Activated T-cell treated with anti-CD3 and anti-CD28 coated beads for 1 hour (primary cell): ENCODE data around the gene GPR37L1.
"Not testable (repeated sequence)": the region's sequence is repeated elsewhere in the genome, so short reads cannot be mapped to it uniquely, and the experiment has no call there.

ENCODE experiments used
- DNase-seq: peaks from one replicate; pipeline ENCODE4 v3.0.0-alpha.2; 2020; ENCODE audit warnings: low read depth

Gene GPR37L1

GRCh38 chr1:202134645-202135172 lies 12.0 kb downstream of the GPR37L1 start:
- DNase-seq: no peak

DNA sequence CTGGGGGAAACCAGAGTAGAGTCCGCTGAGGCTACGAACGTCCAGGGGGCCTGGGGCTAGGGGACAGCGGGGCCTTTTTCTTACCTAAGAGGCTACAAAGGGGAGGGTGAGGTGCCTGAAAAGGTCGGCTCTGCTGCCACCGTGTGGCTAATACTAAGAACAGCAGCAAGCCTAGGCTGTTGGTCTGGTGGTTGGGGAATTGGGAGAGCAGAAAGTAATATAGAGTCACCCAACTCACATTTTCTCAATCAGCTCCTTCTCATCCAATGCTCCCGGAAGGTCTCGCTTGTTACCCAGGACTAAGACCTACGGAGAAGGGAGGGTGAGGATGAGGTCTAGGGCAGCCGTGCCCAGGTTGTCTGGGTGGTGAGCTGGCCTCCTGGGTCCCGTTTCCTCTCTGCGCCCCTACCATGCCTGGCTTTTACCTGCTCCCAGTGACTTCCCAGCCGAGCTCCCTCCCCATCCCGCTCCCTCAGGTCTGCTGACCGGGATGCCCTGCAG lies 12.6 kb downstream of the GPR37L1 start:
- peak; percentile 35 for DNase-seq

- no peak for DNase-seq
Observed at GRCh38 chr1:202140833-202141232, 18.1 kb downstream of the GPR37L1 start.

GRCh38 chr1:202141468-202141867 lies 18.8 kb downstream of the GPR37L1 start:
- not testable (repeated sequence) for DNase-seq

GRCh38 chr1:202143011-202143767 lies 20.5 kb downstream of the GPR37L1 start:
- no peak for DNase-seq

- no peak for DNase-seq
Observed at GRCh38 chr1:202143768-202144401, 21.2 kb downstream of the GPR37L1 start.

- DNase-seq: peak; percentile 57
Observed at GRCh38 chr1:202144402-202145067, 21.8 kb downstream of the GPR37L1 start, which contains the start of gene ARL8A. Gene ARL8A, minus strand, starts transcription at chr1:202144737. Its CDS starts 165 bp downstream, at chr1:202144572.

GRCh38 chr1:202145068-202145743 lies 22.5 kb downstream of the GPR37L1 start:
- DNase-seq: no peak

DNA sequence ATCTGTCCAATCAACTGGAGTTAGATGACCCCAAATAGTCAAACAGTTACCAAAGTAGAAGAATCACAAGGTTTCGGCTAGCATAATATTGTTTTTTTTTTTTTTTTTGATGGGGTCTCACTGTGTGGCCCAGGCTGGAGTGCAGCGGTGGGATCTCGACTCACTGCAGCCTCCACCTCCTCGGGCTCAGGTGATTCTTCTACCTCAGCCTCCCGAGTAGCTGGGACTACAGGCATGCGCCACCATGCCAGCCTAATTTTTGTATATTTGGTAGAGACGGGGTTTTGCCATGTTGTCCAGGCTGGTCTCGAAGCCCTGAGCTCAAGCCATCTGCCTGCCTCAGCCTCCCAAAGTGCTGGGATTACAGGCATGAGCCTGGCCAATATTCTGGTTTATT lies 23.0 kb downstream of the GPR37L1 start:
- not testable (repeated sequence) for DNase-seq

- no peak for DNase-seq
Observed at GRCh38 chr1:202146279-202146678, 23.6 kb downstream of the GPR37L1 start.

- DNase-seq: no peak
Observed at GRCh38 chr1:202146993-202147392, 24.3 kb downstream of the GPR37L1 start.

DNA sequence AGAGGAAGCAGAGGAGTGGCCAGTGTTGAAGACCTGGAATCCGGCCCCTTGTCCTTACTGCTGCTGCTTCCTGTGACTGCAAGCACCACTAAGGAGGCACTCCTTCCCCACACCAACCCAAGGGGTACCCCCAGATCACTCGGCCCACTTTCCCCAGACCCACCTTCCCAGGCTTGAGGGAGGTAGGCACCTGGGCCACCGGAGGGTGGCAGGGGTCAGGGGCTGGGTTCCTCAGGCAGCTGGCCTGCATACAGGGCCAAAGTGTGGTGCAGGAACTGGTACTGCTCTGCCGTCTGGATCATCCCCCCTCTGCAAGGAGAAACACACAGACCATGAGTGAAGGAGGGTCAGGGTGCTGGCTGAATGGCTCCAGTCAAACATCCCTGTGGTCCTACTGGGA lies 25.7 kb downstream of the GPR37L1 start:
- no peak for DNase-seq

DNA sequence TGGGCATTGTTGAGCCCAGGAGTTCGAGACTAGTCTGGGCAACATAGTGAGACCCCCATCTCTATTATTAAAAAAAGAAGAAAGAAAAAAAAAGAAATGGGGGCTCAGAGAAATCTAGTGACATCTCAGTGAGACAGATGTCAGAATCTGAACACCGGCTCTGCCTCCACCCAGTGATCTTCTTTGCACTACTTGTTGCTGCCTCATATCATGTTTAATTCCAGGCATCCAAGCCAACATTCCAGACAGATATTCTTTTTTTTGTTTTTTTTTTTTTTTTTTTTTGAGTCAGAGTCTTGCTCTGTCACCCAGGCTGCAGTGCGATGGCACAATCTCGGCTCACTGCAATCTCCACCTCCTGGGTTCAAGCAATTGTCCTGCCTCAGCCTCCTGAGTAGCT lies 26.8 kb downstream of the GPR37L1 start:
- no peak for DNase-seq

GRCh38 chr1:202150187-202150586 lies 27.5 kb downstream of the GPR37L1 start:
- DNase-seq: no peak

- no peak for DNase-seq
Observed at GRCh38 chr1:202150602-202151001, 27.9 kb downstream of the GPR37L1 start.

- DNase-seq: no peak
Observed at GRCh38 chr1:202151045-202151444, 28.3 kb downstream of the GPR37L1 start.

DNA sequence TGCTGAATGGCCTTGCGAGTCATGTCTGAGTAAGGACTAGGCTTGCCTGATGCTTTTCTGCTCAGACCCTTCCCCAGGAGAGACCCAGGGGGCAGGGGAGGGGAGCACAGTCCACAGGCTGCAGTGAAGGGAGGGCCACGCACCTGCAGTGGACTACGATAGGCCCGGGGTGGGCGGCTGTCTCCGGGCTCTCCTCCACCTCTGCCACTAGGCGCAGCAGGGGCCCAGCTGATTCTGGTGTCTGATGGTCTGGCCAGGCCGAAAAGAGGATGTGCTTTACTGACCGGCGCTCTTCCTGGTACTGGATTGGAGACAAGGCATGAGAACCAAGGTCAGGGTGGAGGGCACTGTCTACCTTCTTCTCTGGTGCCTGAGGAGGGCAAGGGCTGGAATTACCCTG lies 29.7 kb downstream of the GPR37L1 start:
- no peak for DNase-seq

- no peak for DNase-seq
Observed at GRCh38 chr1:202153284-202153683, 30.6 kb downstream of the GPR37L1 start.

- no peak for DNase-seq
Observed at GRCh38 chr1:202154148-202154765, 31.5 kb downstream of the GPR37L1 start.

- no peak for DNase-seq
Observed at GRCh38 chr1:202154766-202155477, 32.2 kb downstream of the GPR37L1 start.

DNA sequence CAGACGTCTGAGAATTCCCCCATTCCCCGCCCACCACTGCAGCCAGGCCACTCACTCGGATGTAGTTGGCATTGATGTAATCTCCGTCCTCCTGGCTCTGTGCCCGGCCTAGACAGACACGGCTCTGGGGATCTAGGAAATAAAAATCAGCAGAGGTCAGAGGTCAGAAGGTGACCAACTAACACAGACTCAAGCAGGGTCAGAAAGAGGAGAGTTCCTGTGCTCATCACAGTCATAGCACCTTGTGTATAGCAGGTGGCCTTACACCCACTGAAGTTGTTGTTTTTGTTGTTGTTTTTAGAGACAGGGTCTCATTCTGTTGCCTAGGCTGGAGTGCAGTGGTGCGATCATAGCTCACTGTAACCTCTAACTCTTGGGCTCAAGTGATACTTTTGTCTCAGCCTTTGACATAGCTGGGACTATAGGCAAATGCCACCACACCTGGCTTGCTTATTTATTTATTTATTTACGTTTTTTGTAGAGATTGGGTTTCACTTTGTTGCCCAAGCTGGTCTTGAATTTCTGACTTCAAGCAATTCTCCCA lies 32.8 kb downstream of the GPR37L1 start:
- no peak for DNase-seq
